NOMO-1 treated with DMSO at 0.1 percent for 48 hours (cell line): ENCODE data around the gene APBB1IP.
"Not testable (repeated sequence)": the region's sequence is repeated elsewhere in the genome, so short reads cannot be mapped to it uniquely, and the experiment has no call there.

ENCODE experiments used
- DNase-seq: peaks from one replicate; lab custom pipeline; 2025; ENCODE audit not compliant: unreplicated experiment; lab: John Stamatoyannopoulos, UW

APBB1IP gene

DNA sequence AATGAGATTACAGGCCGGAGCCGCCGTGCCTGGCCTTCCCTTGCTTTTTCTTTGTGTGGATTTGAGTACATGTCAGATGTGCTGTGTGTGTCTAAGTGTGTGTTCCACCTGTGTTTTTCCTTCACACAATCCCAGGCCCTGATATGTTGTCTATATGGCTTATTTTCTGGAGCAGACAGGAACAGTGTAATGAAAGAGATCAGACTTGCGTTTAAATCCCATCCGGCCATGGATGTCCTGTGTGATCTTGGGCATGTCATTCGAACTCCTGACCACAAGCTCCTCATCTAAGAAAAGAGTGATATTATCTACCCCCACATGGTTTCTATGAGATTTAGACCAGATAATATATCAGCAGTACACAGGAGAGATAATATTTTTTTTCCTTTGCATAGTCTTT is 37.2 kb downstream of the APBB1IP start:
- no peak for DNase-seq

DNA sequence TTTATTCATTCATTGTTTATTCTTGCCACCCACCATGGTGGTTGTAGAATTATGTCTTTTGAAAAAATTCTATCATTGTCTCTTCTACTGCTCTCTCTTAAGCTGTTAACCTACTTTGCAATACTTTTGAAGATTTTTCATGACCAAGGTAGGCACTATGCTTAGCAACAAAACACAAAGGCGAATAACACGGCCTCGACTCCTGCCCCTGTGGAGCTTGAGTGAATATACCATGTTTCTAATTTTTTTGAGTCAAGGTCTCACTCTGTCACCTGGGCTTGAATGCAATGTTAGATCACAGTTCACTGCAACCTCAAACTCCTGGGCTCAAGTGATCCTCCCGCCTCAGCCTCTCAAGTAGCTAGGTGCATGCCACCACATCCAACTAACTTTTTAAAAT is 39.4 kb downstream of the APBB1IP start:
- no peak for DNase-seq

DNA sequence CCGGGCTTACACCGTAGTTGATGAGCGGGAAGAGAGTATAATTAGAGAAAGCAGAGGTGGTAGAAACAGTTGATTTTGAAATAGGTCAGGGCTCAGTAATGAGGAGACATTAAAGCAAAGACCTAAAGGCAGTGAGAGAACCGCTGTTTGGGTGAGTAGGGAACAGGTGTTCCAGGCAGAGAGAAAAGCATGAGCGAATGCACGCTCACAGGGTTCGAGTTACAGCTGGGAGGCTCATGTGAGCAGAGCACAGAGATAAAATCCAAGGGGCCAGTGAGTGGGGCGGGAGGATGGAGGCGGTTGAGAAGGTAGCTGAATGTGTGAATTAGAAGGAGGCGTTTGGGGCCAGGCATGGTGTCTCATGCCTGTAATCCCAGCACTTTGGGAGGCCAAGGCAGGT is 39.9 kb downstream of the APBB1IP start:
- DNase-seq = no peak

DNA sequence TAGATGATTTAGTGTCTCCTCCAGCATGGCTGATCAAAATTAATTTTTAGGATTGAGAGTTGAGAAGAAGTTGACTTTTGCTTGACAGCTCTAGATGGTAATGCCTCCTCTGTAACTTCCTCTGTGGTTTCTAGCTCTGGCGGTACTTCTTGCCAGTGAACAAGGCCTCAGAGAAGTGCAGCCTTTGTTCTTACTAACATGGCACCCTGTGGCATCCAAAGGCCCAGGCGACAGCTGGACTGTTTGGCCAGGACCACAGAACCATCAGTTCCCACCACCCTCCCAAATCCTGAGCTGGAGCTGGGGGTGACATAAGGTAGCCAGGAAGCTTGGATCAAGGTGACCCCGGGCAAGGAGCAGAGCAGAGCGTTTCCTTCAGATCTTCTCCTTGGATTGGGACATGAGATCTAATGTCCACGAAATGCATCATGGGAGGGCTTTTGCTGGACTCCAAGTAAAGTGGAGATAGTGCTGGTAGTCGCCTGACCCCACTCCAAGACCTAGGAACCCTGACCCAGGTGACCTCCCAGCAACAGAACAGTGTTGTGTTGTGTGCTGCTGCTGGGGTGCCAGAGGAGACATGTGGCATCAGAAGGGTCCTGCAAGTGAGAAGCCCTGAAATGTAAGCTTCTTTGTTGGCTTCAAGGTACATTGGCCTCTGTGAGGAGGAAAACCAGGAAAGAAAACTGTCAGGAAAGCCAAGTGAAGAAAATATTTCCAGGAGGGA is 41.8 kb downstream of the APBB1IP start:
- DNase-seq = peak; percentile 74

DNA sequence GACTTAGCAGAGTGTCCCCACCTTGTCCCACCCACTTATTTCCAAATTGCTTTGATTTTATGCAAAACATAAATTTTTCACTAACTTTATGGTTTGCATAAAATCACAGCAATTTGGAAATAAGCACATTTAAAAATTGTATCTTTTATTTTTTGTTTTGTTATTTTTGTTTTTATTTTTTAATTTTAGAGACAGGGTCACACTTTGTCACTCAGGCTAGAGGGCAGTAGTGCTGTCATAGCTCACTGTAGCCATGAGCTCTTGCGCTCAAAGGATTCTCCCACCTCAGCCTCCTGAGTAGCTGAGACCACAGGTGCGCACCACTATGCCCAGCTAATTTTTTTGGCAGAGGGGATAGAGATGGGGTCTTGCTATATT is 43.2 kb downstream of the APBB1IP start:
- DNase-seq = no peak

DNA sequence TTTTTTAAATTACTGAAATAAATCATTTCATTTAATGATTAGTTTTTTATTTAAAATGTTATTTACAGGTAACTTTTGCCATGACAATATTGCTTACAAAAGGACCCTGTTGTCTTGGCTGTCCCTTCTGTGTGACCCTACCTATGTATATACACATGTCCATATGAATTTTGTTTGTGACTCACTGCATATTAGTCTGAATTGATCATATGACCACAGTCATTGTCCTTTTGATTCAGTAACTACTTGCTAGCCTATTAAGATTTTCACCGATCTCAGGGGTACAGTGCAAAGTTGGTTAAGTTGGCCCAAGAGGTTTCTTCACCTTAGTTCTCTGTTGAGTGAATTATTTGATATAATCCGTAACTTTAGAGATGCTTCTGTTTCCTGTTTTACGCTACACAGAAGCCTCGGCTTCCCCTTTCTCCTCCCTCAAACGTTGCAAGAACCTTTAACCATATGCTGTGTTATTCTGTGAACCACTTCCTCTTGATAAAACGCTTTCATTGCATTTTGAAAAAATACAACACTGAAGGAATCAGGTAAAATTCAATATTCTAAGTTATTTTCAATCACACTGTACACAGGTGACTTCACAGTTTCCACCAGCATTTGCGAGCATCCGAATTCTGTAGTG is 43.9 kb downstream of the APBB1IP start:
- DNase-seq = peak; percentile 98

DNA sequence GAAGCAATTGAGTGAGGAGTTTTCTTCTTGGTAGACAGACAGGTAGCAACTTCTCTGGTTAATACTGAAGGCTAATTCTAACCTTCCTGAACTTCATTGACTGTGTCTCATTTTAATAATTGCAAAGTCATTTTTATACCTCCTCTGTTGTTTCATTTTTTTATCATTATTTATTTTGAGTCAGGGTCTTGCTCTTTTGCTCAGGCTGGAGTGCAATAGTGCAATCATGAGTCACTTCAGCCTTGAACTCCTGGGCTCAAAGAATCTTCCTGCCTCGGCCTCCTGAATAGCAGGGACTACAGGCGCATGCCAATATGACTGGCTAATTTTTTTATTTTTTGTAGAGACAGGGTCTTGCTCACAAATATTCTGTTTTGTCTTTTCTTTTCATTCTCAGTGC is 45.4 kb downstream of the APBB1IP start:
- DNase-seq = no peak

DNA sequence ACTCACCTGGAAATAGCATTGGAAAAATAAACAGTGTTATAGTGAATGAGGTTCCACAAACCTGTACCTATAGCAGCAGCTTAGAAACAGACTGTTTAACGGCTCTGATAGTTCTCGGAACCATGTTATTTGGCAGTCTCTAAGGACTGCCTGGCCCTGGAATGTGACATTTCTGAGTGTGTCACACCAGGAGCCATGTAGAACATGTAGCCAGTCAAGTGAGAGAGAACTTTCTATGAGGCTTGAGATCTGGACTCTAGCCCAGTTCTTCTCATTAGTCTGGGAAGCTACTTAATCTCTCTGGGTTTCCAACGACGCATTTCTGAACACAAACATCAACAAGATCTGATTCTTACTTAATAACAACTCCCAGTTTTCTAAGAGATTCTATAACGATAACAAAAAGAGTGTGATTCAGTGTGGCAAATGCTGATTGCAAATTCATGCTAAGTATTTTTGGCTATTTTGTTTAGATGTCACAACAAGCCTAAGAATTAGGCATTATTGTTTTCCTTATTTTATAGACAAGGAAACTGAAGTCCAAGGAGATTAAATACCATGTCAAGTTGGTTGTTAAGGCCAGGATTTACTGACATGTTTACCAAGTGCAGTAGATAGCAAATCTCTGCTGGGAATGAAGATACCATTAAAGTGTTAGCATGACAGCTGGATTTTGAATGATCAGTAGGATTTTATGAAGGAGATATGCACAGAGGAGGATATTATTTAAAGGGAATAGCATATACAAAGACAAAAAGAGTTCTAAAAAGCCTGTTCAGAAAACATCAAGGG is 47.2 kb downstream of the APBB1IP start:
- no peak for DNase-seq

DNA sequence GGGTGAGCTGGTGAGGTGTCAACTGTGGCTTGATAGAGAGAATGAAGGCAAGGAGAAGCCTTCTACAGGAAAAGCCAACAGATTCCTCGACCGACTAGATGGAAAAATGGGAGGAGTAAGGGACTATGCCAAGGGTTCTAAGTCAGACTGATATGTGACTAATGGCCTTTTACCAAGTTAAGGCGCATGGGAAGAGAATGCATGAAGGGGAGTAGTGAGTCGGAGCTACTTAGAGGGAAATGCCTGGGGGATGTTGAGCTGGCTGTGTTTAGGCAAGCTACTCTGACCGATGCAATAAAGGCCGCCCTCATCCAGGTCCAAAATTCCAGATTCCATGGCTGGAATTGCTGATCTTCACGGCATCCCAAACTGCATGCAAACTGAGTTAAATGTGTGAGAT is 48.2 kb downstream of the APBB1IP start:
- no peak for DNase-seq

DNA sequence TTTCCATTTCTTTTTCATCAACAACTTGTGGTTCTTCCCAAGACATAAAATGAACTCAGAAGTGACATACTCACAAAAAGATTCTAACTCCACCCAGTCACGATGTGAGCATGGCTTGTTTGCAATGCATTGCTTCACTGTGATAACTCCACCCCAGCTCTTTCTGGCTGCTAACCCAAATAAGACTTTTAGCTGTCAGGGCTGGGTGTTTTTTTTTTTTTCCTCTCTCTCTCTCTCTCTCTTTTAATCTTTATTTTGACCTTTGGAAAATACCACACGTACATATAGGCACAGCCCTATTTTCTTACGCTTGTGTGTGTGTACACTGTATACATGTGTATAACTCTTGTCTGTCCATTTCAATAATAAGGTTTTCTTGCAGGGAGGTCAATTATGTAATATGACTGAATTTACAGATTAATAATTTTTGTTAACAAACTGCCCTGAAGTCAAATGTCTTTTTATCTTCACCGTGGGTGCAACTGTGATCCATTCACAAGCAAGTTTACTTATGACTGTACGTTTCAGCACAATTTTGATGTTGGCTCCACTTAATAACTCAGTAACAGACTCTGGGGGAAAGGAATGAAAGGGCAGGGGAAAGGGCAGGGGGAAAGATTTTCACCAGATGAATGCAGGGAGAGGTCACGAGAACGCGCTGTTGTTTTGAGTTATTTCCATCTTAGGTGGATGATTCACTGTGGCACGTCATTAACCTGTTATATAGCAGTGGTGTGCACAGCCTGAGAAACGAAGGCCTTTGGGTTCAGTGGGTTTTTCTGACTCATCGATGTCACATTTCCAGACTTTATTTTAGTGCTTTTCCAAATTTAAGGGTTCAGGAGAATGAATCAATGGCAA is 49.1 kb downstream of the APBB1IP start:
- peak; percentile 60 for DNase-seq

DNA sequence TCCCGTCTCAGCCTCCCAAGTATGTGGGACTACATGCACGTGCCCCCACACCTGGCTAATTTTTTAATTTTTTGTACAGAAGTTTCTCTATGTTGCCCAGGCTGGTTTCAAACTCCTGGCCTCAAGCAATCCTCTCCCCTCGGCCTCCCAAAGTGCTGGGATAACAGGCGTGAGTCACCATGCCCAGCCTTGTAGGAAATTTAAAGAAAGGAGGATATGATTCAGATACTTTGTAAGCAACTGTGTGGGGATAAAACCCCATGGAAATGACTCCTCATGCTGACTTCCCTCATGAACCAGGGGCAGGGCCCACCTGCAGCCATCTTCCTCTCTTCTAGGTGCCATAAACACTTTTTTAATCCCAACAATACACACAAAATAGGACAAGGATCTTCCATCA is 50.2 kb downstream of the APBB1IP start:
- DNase-seq = no peak

DNA sequence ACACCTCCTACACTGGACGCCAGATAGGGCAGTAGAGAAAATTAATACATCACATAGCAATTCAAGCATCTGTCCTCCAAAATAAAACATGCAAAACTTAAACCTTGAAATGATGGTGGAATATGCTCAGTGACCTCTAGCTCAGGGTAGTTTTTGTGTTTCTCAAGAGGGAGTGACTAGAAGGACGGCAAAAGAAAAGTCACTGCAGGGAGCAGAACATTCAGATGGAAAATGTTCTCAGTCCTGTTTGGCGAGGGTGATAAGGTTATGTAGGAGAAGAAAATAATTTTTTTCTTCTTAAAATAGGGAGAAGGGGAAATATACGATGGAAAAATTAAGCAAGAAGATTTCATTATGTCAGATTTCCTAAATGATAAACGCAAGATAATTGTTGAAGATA is 50.9 kb downstream of the APBB1IP start:
- DNase-seq = no peak

DNA sequence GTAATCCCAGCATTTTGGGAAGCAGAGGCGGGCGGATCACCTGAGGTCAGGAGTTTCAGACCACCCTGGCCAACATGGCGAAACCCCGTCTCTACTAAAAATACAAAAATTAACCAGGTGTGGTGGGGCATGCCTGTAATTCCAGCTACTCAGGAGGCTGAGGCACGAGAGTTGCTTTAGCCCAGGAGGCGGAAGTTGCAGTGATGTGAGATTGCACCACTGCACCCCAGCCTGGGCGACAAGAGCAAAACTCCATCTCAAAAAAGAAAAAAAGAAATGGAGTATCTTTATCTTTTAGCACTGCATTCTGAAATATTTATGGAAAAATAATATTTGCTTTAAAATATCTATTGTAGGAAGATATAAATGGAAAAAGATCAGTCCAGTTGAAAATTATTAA is 52.2 kb downstream of the APBB1IP start:
- not testable (repeated sequence) for DNase-seq

DNA sequence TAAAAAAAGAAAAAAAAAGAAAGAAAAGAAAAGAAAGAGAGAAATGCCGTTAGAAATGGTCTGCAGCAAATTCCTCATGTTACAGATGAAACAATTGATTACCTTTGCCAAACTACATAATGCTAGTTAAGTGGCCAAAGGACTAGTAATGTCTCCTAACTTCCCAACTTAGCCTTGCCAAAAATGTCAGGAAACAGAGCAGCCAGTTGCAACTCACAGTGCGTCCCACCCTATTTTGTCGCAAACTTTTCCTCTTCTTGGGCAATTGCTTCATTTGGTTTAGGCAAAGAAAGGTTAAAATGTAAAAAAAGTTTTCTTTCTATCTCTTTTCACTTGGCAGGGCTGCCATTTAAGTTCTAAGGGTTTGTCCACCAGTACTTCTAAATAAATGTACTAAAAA is 53.1 kb downstream of the APBB1IP start:
- no peak for DNase-seq

DNA sequence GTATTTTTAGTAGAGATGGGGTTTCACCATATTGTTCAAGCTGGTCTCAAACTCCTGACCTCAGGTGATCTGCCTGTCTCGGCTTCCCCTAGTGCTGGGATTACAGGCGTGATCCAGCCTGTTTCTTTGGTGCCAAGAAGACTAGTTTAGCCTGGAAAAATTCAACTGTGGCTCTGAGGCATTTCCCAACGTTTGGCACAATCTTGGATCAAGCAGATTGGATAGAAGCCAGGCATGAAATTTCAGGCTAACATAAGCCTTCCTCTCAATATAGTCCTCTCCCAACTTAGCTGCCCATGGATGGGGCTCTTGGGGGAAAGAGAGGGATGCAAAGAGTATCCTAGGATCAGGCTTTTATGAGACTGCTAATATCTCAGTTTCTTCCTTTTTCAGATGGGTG is 53.8 kb downstream of the APBB1IP start:
- DNase-seq = no peak

DNA sequence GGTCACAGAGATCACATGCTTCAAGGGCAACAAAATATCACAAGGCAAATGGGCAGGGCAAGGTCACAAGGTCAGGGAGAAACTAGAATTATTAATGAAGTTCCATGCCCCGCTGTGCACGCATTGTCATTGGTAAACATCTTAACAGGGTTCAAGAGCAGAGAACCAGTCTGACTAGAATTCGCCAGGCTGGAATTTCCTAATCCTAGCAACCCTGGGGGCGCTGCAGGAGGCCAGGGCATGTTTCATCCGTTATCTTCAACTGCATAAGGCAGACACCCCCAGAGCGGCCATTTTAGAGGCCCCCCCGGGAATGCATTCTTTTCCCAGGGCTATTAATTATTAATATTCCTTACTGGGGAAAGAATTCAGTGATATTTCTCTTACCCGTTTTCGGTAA is 54.6 kb downstream of the APBB1IP start:
- not testable (repeated sequence) for DNase-seq

DNA sequence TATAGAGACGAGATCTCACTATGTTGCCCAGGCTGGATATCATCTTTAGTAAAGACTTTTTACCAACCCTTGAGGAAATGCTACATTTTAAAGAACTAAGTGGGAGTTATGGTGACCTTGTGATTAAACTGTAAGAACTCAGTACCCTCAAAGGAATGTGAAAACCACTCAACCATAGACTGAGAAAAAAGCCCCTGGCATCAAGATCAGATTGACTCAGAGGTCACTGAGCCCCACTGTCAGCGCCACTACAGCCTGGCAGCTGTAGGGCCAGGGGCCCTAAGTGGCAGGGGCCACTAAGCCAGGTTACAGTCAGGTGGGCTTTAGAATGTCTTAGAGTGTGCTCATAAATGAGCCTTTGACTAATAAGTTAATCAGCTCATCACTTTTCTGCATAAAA is 55.9 kb downstream of the APBB1IP start:
- no peak for DNase-seq

DNA sequence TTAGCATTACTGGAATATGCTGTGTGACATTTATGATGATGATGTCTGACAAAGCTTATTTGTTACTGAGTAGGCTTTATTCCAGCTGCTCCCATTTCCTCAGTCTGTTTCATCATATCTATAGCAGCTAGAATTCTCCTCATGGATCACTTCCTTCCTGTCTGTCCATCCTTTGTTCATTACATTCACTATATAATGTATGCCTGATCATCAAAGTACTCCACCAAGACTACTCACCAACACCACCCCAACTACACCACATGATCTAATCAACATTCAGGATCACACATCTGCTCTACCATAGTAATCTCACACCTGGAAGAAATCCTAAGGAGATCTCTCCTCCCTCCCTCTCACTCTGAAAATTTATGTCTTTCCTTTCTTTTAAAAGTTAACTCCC is 61.3 kb downstream of the APBB1IP start:
- no peak for DNase-seq

DNA sequence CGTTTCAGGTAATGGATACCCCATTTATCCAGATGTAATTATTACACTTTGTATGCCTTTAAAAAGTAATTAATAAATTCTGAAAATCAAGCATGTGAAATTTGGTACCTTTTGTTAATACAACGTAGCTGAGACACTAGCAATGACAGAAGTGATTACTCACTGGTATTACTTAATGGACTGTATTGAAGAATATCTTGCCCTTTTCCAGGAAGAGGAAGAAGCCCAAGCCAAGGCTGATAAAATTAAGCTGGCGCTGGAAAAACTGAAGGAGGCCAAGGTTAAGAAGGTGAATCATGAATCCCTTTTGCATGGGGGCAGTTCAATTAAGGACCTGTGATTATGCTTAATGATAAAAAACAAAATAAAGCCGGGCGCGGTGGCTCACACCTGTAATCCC is 64.8 kb downstream of the APBB1IP start:
- DNase-seq = no peak

DNA sequence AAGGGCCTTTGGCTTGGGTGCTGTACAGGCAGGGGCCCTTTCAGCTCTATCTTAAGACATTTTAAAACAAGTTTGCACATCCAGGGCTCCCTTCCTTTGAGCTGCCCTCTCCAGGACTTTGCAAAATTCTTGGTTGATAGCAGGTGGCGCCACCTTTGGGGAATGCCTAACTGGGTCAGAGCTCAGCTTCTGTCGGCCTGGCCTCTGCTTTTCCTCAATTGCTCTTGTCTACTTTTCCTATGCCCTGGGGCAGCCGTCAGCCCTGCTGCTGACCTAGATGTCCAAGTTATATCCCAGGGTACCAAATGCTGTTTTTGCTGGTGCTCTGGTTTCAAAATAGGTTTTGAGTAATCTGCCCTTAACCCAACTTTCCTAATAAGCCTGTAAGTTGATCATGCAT is 65.8 kb downstream of the APBB1IP start:
- no peak for DNase-seq

DNA sequence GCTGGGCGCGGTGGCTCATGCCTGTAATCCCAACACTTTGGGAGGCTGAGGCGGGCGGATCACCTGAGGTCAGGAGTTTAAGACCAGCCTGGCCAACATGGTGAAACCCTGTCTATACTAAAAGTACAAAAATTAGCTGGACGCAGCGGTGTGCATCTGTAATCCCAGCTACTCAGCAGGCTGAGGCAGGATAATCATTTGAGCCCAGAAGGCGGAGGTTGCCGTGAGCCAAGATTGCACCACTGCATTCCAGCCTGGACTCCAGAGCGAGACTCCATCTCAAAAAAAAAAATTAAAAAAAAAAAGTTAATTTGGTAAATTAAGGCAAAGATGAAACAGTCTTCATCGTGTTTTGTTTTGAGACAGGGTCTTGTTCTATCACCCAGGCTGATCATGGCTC is 66.3 kb downstream of the APBB1IP start:
- DNase-seq = not testable (repeated sequence)
